GM18870 (cell line): ENCODE data around the gene FUCA2.
"Not testable (repeated sequence)": the region's sequence is repeated elsewhere in the genome, so short reads cannot be mapped to it uniquely, and the experiment has no call there.

ENCODE experiments used
- ATAC-seq: cut with Tn5 transposase; IDR thresholded peaks from one replicate; pipeline ENCODE4 v1.9.1; 2021; ENCODE audit warnings: moderate library complexity; ENCODE audit not compliant: unreplicated experiment

FUCA2 gene

GRCh38 chr6:143536866-143537691 lies 25.6 kb upstream of the FUCA2 start:
- peak; percentile 29 for ATAC-seq

GRCh38 chr6:143536461-143536865 lies 24.9 kb upstream of the FUCA2 start:
- ATAC-seq = peak; percentile 48

GRCh38 chr6:143535189-143535614 lies 23.7 kb upstream of the FUCA2 start:
- ATAC-seq = no peak

GRCh38 chr6:143531720-143532499 lies 20.4 kb upstream of the FUCA2 start:
- no peak for ATAC-seq

GRCh38 chr6:143529095-143529494 lies 17.6 kb upstream of the FUCA2 start:
- no peak for ATAC-seq

GRCh38 chr6:143528164-143528811 lies 16.8 kb upstream of the FUCA2 start:
- no peak for ATAC-seq

GRCh38 chr6:143527677-143528076 lies 16.2 kb upstream of the FUCA2 start:
- no peak for ATAC-seq

GRCh38 chr6:143525356-143525755 lies 13.8 kb upstream of the FUCA2 start:
- no peak for ATAC-seq

- no peak for ATAC-seq
Measured at GRCh38 chr6:143522039-143522600, 10.6 kb upstream of the FUCA2 start.

- ATAC-seq = no peak
Measured at GRCh38 chr6:143517447-143517773, 5.9 kb upstream of the FUCA2 start.

- ATAC-seq = no peak
Measured at GRCh38 chr6:143516690-143517446, 5.3 kb upstream of the FUCA2 start.

GRCh38 chr6:143515766-143516355 lies 4.3 kb upstream of the FUCA2 start:
- ATAC-seq = no peak

- ATAC-seq = no peak
Measured at GRCh38 chr6:143515061-143515760, 3.7 kb upstream of the FUCA2 start.

GRCh38 chr6:143513410-143513809 lies 1.9 kb upstream of the FUCA2 start:
- no peak for ATAC-seq

GRCh38 chr6:143510326-143510725 lies 1.2 kb downstream of the FUCA2 start:
- not testable (repeated sequence) for ATAC-seq

- no peak for ATAC-seq
Measured at GRCh38 chr6:143507358-143508145, 4.0 kb downstream of the FUCA2 start.

GRCh38 chr6:143506620-143507019 lies 4.9 kb downstream of the FUCA2 start:
- ATAC-seq = no peak

GRCh38 chr6:143506199-143506598 lies 5.3 kb downstream of the FUCA2 start:
- no peak for ATAC-seq

- ATAC-seq = no peak
Measured at GRCh38 chr6:143505537-143505936, 6.0 kb downstream of the FUCA2 start.
